ENCODE measurements around the gene MDC1. TPM values are rescaled to one million over a fixed set of nuclear protein-coding genes. Genes with fewer than 3 reads are reported as not detected.
A peak's percentile ranks its signal among the peaks of the same experiment; 100 is the strongest.

MDC1 gene
- total RNA-seq, 1 experiment from 2014 or later, result 95.9 TPM

- TF ChIP-seq SMAD3 (CRISPR knock-in tag; IDR thresholded peaks at IDR 0.05; ENCODE audit: borderline replicate concordance), result no peak
- TF ChIP-seq FOXK1 (CRISPR knock-in tag; IDR thresholded peaks at IDR 0.05), result no peak
- TF ChIP-seq AFF4 (CRISPR knock-in tag; IDR thresholded peaks at IDR 0.05; ENCODE audit: borderline replicate concordance), result no peak
- no peak for TF ChIP-seq PRDM15 (CRISPR knock-in tag; IDR thresholded peaks at IDR 0.05)
- no peak for ATAC-seq
- Mint-ChIP-seq H3K9me3 (no peaks in the 10 kb centered on the region), H3K27ac (peak overlapping the region; percentile 89), H3K4me1 (peaks cover 25% of the 10 kb centered on the region), H3K36me3 (peaks cover 58% of the 10 kb centered on the region), H3K27me3 (ENCODE audit: low read depth) (peaks cover 5% of the 10 kb centered on the region; the same call in 1 of the 2 replicates), H3K4me3 (peak overlapping the region; percentile 98)
- CTCF ChIA-PET, result interaction anchor here (0.7 to 2.8 kb wide), 3 partner anchors 10 to 54 kb away, joined by 3 to 13 read pairs (median 8); no protein-coding TSS in a partner anchor
- POLR2A ChIA-PET, result interaction anchor here (0.6 kb wide), 1 partner anchor 83 kb away, joined by 5 read pairs; no protein-coding TSS in a partner anchor
- no peak for DNase-seq (ENCODE audit: low spot score)
Measured at GRCh38 chr6:30741063-30741779, 24.1 kb upstream of the MDC1 start.

GRCh38 chr6:30740540-30740870 is 23.4 kb upstream of the MDC1 start:
- peak overlapping the region; percentile 41; the same call in 1 of the 2 replicates for H3K27ac Mint-ChIP-seq
- no peak for ATAC-seq
- peak overlapping the region; percentile 46 for H3K4me3 Mint-ChIP-seq
- CTCF ChIA-PET, result interaction anchor here (1.1 to 2.1 kb wide), 2 partner anchors 10 to 53 kb away, joined by 3 to 8 read pairs; no protein-coding TSS in a partner anchor
- DNase-seq (ENCODE audit: low spot score), result no peak
- peaks cover 5% of the 10 kb centered on the region; the same call in 1 of the 2 replicates for H3K27me3 Mint-ChIP-seq (ENCODE audit: low read depth)
- TF ChIP-seq ZMAT4 (CRISPR knock-in tag; IDR thresholded peaks at IDR 0.05) (no peak), ZNF121 (CRISPR knock-in tag; IDR thresholded peaks at IDR 0.05) (no peak), AR (CRISPR knock-in tag; IDR thresholded peaks at IDR 0.05) (no peak), MAX (CRISPR knock-in tag; IDR thresholded peaks at IDR 0.05) (no peak), RORB (CRISPR knock-in tag; IDR thresholded peaks at IDR 0.05) (no peak), NR3C1 (CRISPR knock-in tag; conservative IDR thresholded peaks at IDR 0.05; ENCODE audit: low read depth) (no peak)
- POLR2A ChIA-PET, result no interaction called here
- H3K4me1 Mint-ChIP-seq, result peaks cover 24% of the 10 kb centered on the region
- peaks cover 65% of the 10 kb centered on the region for H3K36me3 Mint-ChIP-seq
- no peaks in the 10 kb centered on the region for H3K9me3 Mint-ChIP-seq
